ENCODE results near the gene ARMC6.

Gene ARMC6

DNA sequence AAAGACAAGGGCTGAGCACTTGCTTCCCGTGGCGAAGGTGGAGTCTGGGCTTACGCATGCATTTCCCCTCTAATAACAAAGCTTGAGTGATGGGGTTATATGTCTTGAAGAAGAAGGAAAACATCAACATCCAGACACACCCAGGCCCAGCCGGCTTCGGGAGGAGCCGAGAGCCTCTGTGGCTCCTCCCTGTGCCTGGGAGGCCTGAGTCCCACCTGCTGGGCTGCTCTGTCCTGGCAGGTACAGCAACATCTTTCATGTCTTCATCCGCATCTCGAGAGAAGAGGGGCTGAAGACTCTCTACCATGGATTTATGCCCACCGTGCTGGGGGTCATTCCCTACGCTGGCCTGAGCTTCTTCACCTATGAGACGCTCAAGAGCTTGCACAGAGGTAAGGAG, 74.3 kb downstream of the ARMC6 start:
- no peak for DNase-seq (ENCODE audit: low read depth in 2 of 2)

Measured in stimulated activated CD4-positive, alpha-beta T cell treated with anti-CD3 and anti-CD28 coated beads, Interleukin-1b, Interleukin-23, amount 100 ng/mL, for 1 hour (primary cell).